Coronary artery (tissue), 2 donors: ENCODE data around the gene ADAMTS3.
A peak's percentile ranks its signal among the peaks of the same experiment; 100 is the strongest.

ENCODE experiments used
- DNase-seq: peaks from one replicate; pipeline ENCODE4 v3.0.0-alpha.2; 2017; ENCODE audit warnings: low spot score
- H3K27ac ChIP-seq, 2 donors: fragments of 200-600 bp; sonication (generic); one replicate each; pipeline ENCODE4 v1.5.1; 2016 to 2019
- H3K4me3 ChIP-seq: fragments of 200-600 bp; sonication (generic); 2 replicates; pipeline ENCODE4 v1.5.1; 2016; ENCODE audit warnings: mild to moderate bottlenecking, moderate library complexity
- CTCF ChIP-seq: fragments of 200-600 bp; sonication (generic); IDR thresholded peaks from one replicate; pipeline ENCODE4 v1.5.1; 2019; ENCODE audit warnings: antibody characterized with exemption

The ADAMTS3 gene

GRCh38 chr4:72568959-72569718 lies at the start of gene ADAMTS3:
Gene ADAMTS3, minus strand, starts transcription at chr4:72569221. Its CDS starts 459 bp downstream, at chr4:72568762.
- TF ChIP-seq CTCF = no peak
- DNase-seq = peak; percentile 81
- peak within 1 kb of the TSS; percentile 84 to 85 for H3K27ac ChIP-seq
- H3K4me3 ChIP-seq = peak within 1 kb of the TSS; percentile 82

- no peak for TF ChIP-seq CTCF
- Histone ChIP-seq H3K27ac (no peak overlapping the region), H3K4me3 (no peak overlapping the region)
- no peak for DNase-seq
Measured at GRCh38 chr4:72613959-72614358, 44.9 kb upstream of the ADAMTS3 start.

GRCh38 chr4:72606751-72607150 lies 37.7 kb upstream of the ADAMTS3 start:
- DNase-seq = no peak
- no peak overlapping the region for H3K4me3 ChIP-seq
- no peak overlapping the region for H3K27ac ChIP-seq
- TF ChIP-seq CTCF = no peak

GRCh38 chr4:72604324-72604723 lies 35.3 kb upstream of the ADAMTS3 start:
- no peak for TF ChIP-seq CTCF
- no peak for DNase-seq
- H3K27ac ChIP-seq = no peak overlapping the region
- H3K4me3 ChIP-seq = no peak overlapping the region

GRCh38 chr4:72602396-72603376 lies 33.7 kb upstream of the ADAMTS3 start:
- no peak for DNase-seq
- TF ChIP-seq CTCF = no peak
- Histone ChIP-seq H3K27ac (no peak overlapping the region), H3K4me3 (no peak overlapping the region)

GRCh38 chr4:72591547-72592454 lies 22.8 kb upstream of the ADAMTS3 start:
- H3K27ac ChIP-seq = no peak overlapping the region
- H3K4me3 ChIP-seq = no peak overlapping the region
- no peak for DNase-seq
- TF ChIP-seq CTCF = no peak
